SJCRH30 (cell line): ENCODE measurements around the gene RFPL4AL1. TPM values are rescaled to one million over a fixed set of nuclear protein-coding genes. Genes with fewer than 3 reads are reported as not detected.
"Not testable (repeated sequence)": the region's sequence is repeated elsewhere in the genome, so short reads cannot be mapped to it uniquely, and the experiment has no call there.

Experiments used
- DNase-seq, 2 experiments: peaks; one replicate each; pipeline ENCODE4 v3.0.0-alpha.2; 2015 to 2020
- H3K27ac ChIP-seq: fragments of 250-450 bp; sonication (Bioruptor Pico); 2 replicates; pipeline ENCODE4 v1.5.1; 2020; ENCODE audit warnings: mild to moderate bottlenecking, moderate library complexity
- H3K27me3 ChIP-seq: fragments of 250-450 bp; sonication (Bioruptor Pico); 2 replicates; pipeline ENCODE4 v1.5.1; 2020; ENCODE audit warnings: mild to moderate bottlenecking, moderate library complexity
- H3K36me3 ChIP-seq: fragments of 250-450 bp; sonication (Bioruptor Pico); 2 replicates; pipeline ENCODE4 v1.5.1; 2020; ENCODE audit warnings: mild to moderate bottlenecking, moderate library complexity
- H3K4me1 ChIP-seq: fragments of 250-450 bp; sonication (Bioruptor Pico); 2 replicates; pipeline ENCODE4 v1.5.1; 2020; ENCODE audit warnings: mild to moderate bottlenecking, moderate library complexity
- H3K4me3 ChIP-seq: fragments of 250-450 bp; sonication (Bioruptor Pico); 2 replicates; pipeline ENCODE4 v1.5.1; 2020; ENCODE audit warnings: mild to moderate bottlenecking, moderate library complexity
- H3K9me3 ChIP-seq: fragments of 250-450 bp; sonication (Bioruptor Pico); replicated peaks from 2 replicates; pipeline ENCODE4 v1.5.1; 2020; ENCODE audit warnings: mild to moderate bottlenecking, moderate library complexity
- total RNA-seq: library from RNA; depleted of rRNA; stranded (reverse); fragments of >200 nt; shearing (Covaris generic); gene quantifications from 2 replicates; pipeline ENCODE4 v1.2.3, GENCODE V29; 2014; rRNA removed

The RFPL4AL1 gene
- total RNA-seq = 0.61 and 1.1 TPM in 2 replicates

DNA sequence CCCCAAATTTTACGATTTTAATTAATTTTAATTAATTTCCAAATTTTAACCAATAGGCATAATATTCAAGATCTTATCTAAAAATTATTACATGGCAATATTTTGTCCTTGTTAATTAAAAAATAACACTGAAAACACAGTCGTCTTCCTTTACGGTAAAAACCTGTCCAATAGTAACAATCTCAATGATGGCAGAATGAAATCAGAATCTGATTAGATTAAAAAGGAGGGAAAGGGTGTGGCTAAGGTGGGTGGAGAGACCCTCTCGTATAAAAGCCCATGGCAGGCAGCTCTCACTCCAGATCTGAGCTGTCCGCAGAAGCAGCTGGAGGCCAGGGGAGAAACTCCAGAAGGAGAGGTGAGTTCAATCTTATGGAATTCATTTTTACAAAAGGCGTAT, at the start of gene RFPL4AL1:
RFPL4AL1 (plus strand) TSS at position 301 of the 400 bp plus-strand sequence. CDS start 2,687 bp downstream, outside the sequence.
- DNase-seq, H3K4me1 ChIP-seq, H3K27me3 ChIP-seq, H3K9me3 ChIP-seq, H3K4me3 ChIP-seq, H3K27ac ChIP-seq, H3K36me3 ChIP-seq: not testable (repeated sequence)

DNA sequence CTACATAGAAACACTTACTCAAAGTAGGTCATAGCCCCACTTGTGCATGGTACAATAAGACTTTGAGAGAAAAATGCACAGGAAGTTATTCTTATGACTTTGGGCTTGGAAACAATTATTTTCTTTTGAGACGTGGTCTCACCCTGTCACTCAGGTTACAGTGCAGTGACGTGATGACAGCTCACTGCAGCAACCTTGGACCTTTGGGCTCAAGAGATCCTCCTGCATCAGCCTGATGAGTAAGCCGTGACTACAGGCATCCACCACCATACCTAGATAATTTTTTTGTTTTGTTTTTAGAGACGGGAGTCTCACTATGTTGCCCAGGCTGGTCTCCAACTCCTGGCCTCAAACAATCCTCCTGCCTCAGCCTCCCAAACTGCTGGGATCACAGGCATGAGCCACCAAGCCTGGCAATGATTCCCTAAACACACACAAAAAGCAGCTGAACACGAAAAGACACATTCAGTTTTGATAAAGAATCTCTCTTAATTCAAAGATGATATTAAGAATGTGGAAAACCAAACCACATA, 48.6 kb upstream of the RFPL4AL1 start:
- peaks cover 6% of the 10 kb centered on the region; the same call in 1 of the 2 replicates for H3K9me3 ChIP-seq
- no peaks in the 10 kb centered on the region for H3K36me3 ChIP-seq
- no peak for DNase-seq
- peaks cover 8% of the 10 kb centered on the region; the same call in 1 of the 2 replicates for H3K4me1 ChIP-seq
- H3K27ac ChIP-seq = no peak overlapping the region
- no peak overlapping the region for H3K4me3 ChIP-seq
- peaks cover 8% of the 10 kb centered on the region for H3K27me3 ChIP-seq

DNA sequence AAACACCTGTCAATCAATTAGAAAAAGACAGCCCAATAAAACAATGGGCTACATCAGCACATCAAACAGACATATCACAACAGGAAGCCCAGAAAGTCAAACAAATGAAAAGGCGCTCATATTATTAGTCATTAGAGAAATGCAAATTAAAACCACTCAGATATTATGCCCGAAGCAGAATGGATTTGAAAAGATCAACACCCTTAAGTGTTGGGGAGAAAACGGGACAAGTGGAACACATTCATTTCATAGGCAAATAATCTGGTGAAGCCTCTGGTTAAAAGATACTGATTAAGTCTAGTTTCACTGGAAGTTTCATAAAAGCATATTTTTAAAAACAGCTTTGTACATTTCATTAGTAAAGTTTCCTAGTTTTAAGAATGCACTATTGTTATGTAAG, 48.1 kb upstream of the RFPL4AL1 start:
- no peak overlapping the region for H3K27ac ChIP-seq
- peaks cover 8% of the 10 kb centered on the region for H3K27me3 ChIP-seq
- peaks cover 6% of the 10 kb centered on the region; the same call in 1 of the 2 replicates for H3K9me3 ChIP-seq
- H3K4me3 ChIP-seq = no peak overlapping the region
- peaks cover 8% of the 10 kb centered on the region; the same call in 1 of the 2 replicates for H3K4me1 ChIP-seq
- H3K36me3 ChIP-seq = no peaks in the 10 kb centered on the region
- DNase-seq = no peak

GRCh38 chr19:55723491-55723890, 45.4 kb upstream of the RFPL4AL1 start:
- Histone ChIP-seq H3K36me3 (no peaks in the 10 kb centered on the region), H3K27ac (no peak overlapping the region), H3K4me3 (no peak overlapping the region), H3K27me3 (no peaks in the 10 kb centered on the region; the same call in 1 of the 2 replicates), H3K9me3 (peaks cover 6% of the 10 kb centered on the region; the same call in 1 of the 2 replicates), H3K4me1 (peaks cover 8% of the 10 kb centered on the region; the same call in 1 of the 2 replicates)
- no peak for DNase-seq

- DNase-seq, H3K27me3 ChIP-seq, H3K36me3 ChIP-seq, H3K4me3 ChIP-seq, H3K9me3 ChIP-seq, H3K27ac ChIP-seq, H3K4me1 ChIP-seq: not testable (repeated sequence)
Measured at GRCh38 chr19:55730378-55730777, 38.5 kb upstream of the RFPL4AL1 start.

- H3K27me3 ChIP-seq = peaks cover 4% of the 10 kb centered on the region; the same call in 1 of the 2 replicates
- no peak for DNase-seq
- H3K36me3 ChIP-seq = no peaks in the 10 kb centered on the region
- H3K9me3 ChIP-seq = no peaks in the 10 kb centered on the region
- no peaks in the 10 kb centered on the region for H3K4me1 ChIP-seq
- H3K4me3 ChIP-seq = no peak within 1 kb of the TSS
- H3K27ac ChIP-seq = no peak within 1 kb of the TSS
Measured at GRCh38 chr19:55738302-55738701, 30.6 kb upstream of the RFPL4AL1 start, which contains the start of gene NLRP9. NLRP9 (minus strand) TSS chr19:55738402; CDS start chr19:55738374, 28 bp downstream.

DNA sequence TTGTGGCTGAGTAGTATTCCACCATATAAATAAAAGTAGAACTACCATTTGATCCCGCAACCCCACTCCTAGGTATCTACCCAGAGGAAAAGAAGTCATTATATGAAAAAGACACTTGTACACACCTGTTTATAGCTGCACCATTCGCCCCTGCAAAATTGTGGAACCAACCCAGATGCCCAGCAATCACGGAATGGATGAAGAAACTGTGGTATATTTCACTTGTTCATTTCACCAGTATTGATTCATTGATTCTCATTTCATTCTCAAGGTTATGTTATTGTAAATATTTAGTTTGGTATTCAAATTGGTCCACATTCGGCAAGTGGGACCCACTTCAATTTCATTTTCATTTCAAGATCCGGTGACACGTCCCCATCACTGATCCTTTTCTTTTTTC, 18.2 kb upstream of the RFPL4AL1 start:
- H3K36me3 ChIP-seq = no peaks in the 10 kb centered on the region
- H3K27ac ChIP-seq = no peak overlapping the region
- no peaks in the 10 kb centered on the region for H3K9me3 ChIP-seq
- no peaks in the 10 kb centered on the region for H3K4me1 ChIP-seq
- no peak for DNase-seq
- H3K27me3 ChIP-seq = no peaks in the 10 kb centered on the region; the same call in 1 of the 2 replicates
- no peak overlapping the region for H3K4me3 ChIP-seq

DNA sequence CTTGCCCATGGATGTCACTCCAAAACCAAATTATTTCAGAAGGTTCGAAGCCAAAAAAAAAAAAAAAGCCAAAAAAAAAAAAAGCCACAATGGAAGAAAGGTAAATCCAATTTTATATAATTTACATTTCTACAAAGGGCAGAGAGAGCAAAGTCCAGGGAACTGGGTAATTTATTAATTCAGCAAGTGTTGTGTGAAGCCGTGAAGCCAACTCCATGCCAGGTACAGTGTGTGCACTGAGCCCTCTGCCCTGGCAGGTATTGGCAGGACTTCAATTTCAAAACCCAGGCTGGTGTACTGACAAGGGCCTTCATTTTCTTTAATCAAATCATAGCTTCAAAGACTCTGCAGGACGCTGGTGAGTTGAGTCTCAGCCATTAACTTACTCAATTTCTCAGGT, 15.5 kb upstream of the RFPL4AL1 start:
- Histone ChIP-seq H3K4me3 (no peak overlapping the region), H3K27me3 (no peaks in the 10 kb centered on the region; the same call in 1 of the 2 replicates), H3K36me3 (no peaks in the 10 kb centered on the region), H3K9me3 (no peaks in the 10 kb centered on the region), H3K4me1 (no peaks in the 10 kb centered on the region), H3K27ac (no peak overlapping the region)
- DNase-seq = no peak

DNA sequence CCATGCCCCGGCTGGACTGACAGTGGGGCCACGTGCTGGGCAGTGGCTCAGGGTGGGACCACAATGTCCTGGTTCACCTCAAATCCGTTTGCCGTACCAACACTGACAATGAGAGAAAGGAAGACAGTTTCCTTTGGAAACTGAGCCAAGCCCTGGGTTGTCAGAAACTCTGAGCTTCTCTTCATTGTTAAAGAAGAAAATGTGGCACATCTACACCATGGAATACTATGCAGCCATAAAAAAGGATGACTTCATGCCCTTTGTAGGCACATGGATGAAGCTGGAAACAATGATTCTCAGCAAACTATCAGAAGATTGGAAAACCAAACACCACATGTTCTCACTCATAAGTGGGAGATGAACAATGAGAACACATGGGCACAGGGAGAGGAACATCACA, 12.1 kb upstream of the RFPL4AL1 start:
- not testable (repeated sequence) for H3K36me3 ChIP-seq, DNase-seq, H3K4me3 ChIP-seq, H3K27ac ChIP-seq, H3K4me1 ChIP-seq, H3K9me3 ChIP-seq, H3K27me3 ChIP-seq

GRCh38 chr19:55758797-55759196, 10.1 kb upstream of the RFPL4AL1 start, which contains the start of gene RFPL4A:
RFPL4A (plus strand) TSS chr19:55759097; CDS start chr19:55761801, 2,704 bp downstream.
- H3K4me3 ChIP-seq = peak within 1 kb of the TSS; percentile 42
- H3K4me1 ChIP-seq, H3K27ac ChIP-seq, H3K36me3 ChIP-seq, H3K9me3 ChIP-seq, H3K27me3 ChIP-seq: not testable (repeated sequence)
- peak in 1 of 2 experiments; percentile 8 for DNase-seq

DNA sequence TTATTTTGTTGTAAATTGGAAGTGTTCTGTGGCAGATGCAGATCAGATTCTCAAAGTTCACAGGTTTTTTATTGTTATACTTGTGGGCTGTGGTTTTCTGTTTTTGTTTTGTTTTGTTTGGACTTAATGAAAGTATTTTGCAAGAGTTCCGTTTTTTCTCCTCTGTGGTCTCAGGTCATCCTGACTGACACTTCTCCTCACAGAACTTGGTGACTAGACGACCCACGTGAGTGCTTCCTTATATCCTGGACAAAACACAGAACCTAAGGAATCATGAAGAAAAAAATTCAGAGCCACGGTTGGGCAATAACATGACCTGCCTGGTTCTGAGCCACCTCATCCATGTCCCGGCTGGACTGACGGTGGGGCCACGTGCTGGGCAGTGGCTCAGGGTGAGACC, 2.5 kb upstream of the RFPL4AL1 start:
- Histone ChIP-seq H3K4me3 (no peak overlapping the region), H3K27ac (no peak overlapping the region), H3K4me1 (no peaks in the 10 kb centered on the region), H3K36me3 (no peaks in the 10 kb centered on the region), H3K9me3 (no peaks in the 10 kb centered on the region), H3K27me3 (no peaks in the 10 kb centered on the region)
- DNase-seq = no peak

DNA sequence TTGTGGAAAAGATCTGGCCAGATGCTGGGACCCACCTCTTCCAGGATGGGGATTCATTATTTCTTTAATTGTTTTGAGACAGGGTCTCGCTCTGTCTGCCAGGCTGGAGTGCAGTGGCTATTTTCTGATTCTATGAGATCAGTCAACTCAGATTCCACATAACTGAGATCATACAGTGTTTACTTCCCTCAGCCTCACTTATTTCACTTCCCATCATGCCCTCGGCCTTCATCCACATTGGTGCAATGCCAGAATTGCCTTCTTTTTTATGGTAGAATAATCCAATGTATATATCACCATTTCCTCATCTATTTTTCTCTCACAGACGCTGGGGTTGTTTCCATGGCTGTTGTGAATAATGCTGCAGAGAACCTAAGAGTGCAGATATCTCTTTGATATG, 714 bp downstream of the RFPL4AL1 start:
- not testable (repeated sequence) for H3K36me3 ChIP-seq, H3K9me3 ChIP-seq, H3K27me3 ChIP-seq, H3K4me1 ChIP-seq, H3K4me3 ChIP-seq, H3K27ac ChIP-seq, DNase-seq

DNA sequence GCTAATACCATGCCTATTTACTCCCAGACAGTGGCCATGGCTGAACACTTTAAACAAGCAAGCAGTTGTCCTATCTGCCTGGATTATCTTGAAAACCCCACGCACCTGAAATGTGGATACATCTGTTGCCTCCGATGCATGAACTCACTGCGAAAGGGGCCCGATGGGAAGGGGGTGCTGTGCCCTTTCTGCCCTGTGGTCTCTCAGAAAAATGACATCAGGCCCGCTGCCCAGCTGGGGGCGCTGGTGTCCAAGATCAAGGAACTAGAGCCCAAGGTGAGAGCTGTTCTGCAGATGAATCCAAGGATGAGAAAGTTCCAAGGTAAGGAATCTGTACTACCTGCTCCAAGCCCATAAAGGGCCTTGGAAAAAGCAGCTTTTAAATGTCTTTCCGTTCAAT, 8.6 kb downstream of the RFPL4AL1 start:
- Histone ChIP-seq H3K27me3 (no peaks in the 10 kb centered on the region), H3K4me1 (no peaks in the 10 kb centered on the region), H3K4me3 (no peak overlapping the region), H3K27ac (no peak overlapping the region), H3K9me3 (no peaks in the 10 kb centered on the region), H3K36me3 (no peaks in the 10 kb centered on the region)
- peak; percentile 29 to 47 for DNase-seq

GRCh38 chr19:55778331-55778730, 9.4 kb downstream of the RFPL4AL1 start:
- no peaks in the 10 kb centered on the region for H3K9me3 ChIP-seq
- H3K27ac ChIP-seq = no peak overlapping the region
- H3K36me3 ChIP-seq = no peaks in the 10 kb centered on the region
- H3K4me3 ChIP-seq = no peak overlapping the region
- H3K4me1 ChIP-seq = no peaks in the 10 kb centered on the region
- H3K27me3 ChIP-seq = no peaks in the 10 kb centered on the region
- DNase-seq = no peak

- H3K4me1 ChIP-seq = no peaks in the 10 kb centered on the region
- no peaks in the 10 kb centered on the region for H3K27me3 ChIP-seq
- no peaks in the 10 kb centered on the region for H3K36me3 ChIP-seq
- H3K27ac ChIP-seq = no peak overlapping the region
- no peak for DNase-seq
- H3K4me3 ChIP-seq = no peak overlapping the region
- H3K9me3 ChIP-seq = no peaks in the 10 kb centered on the region
Measured at GRCh38 chr19:55781112-55781511, 12.2 kb downstream of the RFPL4AL1 start.

DNA sequence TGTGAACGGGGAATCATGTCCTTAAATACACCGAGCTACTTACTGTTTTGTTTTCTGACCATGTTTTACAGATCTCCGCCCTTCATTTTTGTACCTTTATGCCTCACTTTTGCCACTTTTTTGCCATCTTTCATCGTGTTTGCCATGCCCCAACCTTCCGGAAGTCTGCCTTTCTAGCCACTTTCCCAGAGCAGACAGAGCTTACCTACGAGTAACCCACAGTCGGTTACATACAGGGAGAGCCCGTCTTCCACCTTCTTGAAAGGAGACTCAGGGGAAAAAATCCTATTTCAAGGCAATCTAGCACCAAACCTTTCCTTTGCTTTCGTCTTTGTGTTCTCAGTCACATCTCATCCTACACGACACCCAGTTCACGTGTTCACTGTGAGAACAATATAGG, 26.1 kb downstream of the RFPL4AL1 start:
- H3K4me3 ChIP-seq = no peak overlapping the region

More for the DNA sequence above, 26.1 kb downstream of the RFPL4AL1 start:
- no peaks in the 10 kb centered on the region; the same call in 1 of the 2 replicates for H3K36me3 ChIP-seq
- no peak overlapping the region for H3K27ac ChIP-seq
- no peaks in the 10 kb centered on the region for H3K4me1 ChIP-seq
- no peaks in the 10 kb centered on the region for H3K9me3 ChIP-seq
- no peak for DNase-seq
- no peaks in the 10 kb centered on the region for H3K27me3 ChIP-seq
